Testis (tissue), 2 donors: Measurements from ENCODE around the gene ZEB2.

Source experiments
- POLR2A ChIP-seq: fragments of 450-650 bp; IDR thresholded peaks from one replicate; pipeline ENCODE4 v1.6.1; 2017; ENCODE audit warnings: antibody characterized with exemption, mild to moderate bottlenecking, moderate library complexity
- TF ChIP-seq, protein P1 (sequence below), 3 experiments: fragments of 450-650 bp in 2 of 3; fragments of 200-600 bp in 1 of 3; sonication (generic) in 1 of 3; IDR thresholded peaks; one replicate each; pipeline ENCODE4 v1.5.1; 2016 to 2019; ENCODE audit warnings: antibody characterized with exemption in 3 of 3, mild to moderate bottlenecking in 2 of 3, moderate library complexity in 1 of 3

- TF ChIP-seq POLR2A = no peak
- TF ChIP-seq, protein P1, sequence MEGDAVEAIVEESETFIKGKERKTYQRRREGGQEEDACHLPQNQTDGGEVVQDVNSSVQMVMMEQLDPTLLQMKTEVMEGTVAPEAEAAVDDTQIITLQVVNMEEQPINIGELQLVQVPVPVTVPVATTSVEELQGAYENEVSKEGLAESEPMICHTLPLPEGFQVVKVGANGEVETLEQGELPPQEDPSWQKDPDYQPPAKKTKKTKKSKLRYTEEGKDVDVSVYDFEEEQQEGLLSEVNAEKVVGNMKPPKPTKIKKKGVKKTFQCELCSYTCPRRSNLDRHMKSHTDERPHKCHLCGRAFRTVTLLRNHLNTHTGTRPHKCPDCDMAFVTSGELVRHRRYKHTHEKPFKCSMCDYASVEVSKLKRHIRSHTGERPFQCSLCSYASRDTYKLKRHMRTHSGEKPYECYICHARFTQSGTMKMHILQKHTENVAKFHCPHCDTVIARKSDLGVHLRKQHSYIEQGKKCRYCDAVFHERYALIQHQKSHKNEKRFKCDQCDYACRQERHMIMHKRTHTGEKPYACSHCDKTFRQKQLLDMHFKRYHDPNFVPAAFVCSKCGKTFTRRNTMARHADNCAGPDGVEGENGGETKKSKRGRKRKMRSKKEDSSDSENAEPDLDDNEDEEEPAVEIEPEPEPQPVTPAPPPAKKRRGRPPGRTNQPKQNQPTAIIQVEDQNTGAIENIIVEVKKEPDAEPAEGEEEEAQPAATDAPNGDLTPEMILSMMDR (IDR thresholded peaks at IDR 0.05) = no peak
These were observed 143.5 kb downstream of the ZEB2 start for GRCh38 chr2:144376460-144376859.
